AG10803 (cell line): ENCODE measurements around the gene ACTR6.

Source experiments
- DNase-seq: peaks from one replicate; pipeline ENCODE4 v3.0.0; 2010; ENCODE audit warnings: low read depth
- H3K4me3 ChIP-seq: 2 replicates; pipeline ENCODE4 v1.5.1; 2011; ENCODE audit warnings: mild to moderate bottlenecking, low read length, control low read depth
- CTCF ChIP-seq: conservative IDR thresholded peaks from 2 replicates; pipeline ENCODE4 v1.5.1; 2011; ENCODE audit warnings: mild to moderate bottlenecking, low read length, control low read depth, inconsistent platforms

Gene ACTR6

GRCh38 chr12:100267603-100268281 is 67.1 kb downstream of the ACTR6 start:
- no peak for TF ChIP-seq CTCF
- peak overlapping the region; percentile 90 for H3K4me3 ChIP-seq
- DNase-seq, result peak; percentile 38

GRCh38 chr12:100268835-100269564 is 68.4 kb downstream of the ACTR6 start:
- no peak for DNase-seq
- no peak for TF ChIP-seq CTCF
- peak overlapping the region; percentile 90 for H3K4me3 ChIP-seq

- TF ChIP-seq CTCF, result no peak
- peak; percentile 10 for DNase-seq
- H3K4me3 ChIP-seq, result no peak overlapping the region
These were observed 73.2 kb downstream of the ACTR6 start for GRCh38 chr12:100273782-100274181.
